Astrocyte (in vitro differentiated cells and primary cell): ENCODE results near the gene ZGPAT. TPM values are rescaled to one million over a fixed set of nuclear protein-coding genes. Genes with fewer than 3 reads are reported as not detected.

Source experiments
- DNase-seq: peaks from one replicate; pipeline ENCODE4 v3.0.0-alpha.2; 2010; ENCODE audit warnings: low read depth
- FAIRE-seq: peaks from 2 replicates; lab custom pipeline; 2011; peaks lifted over from hg19 to GRCh38; lab: Jason Lieb, UNC
- H2AFZ ChIP-seq: 2 replicates; pipeline ENCODE4 v1.6.0; 2012; ENCODE audit warnings: low read depth, low read length, inconsistent platforms
- H3K27ac ChIP-seq: 2 replicates; pipeline ENCODE4 v1.5.1; 2011; ENCODE audit warnings: low read depth, low read length, inconsistent platforms
- H3K27me3 ChIP-seq: 2 replicates; pipeline ENCODE4 v1.6.0; 2011; ENCODE audit warnings: low read length, inconsistent platforms; ENCODE audit not compliant: insufficient read depth
- H3K36me3 ChIP-seq: 2 replicates; pipeline ENCODE4 v1.5.1; 2011; ENCODE audit warnings: low read length, inconsistent platforms; ENCODE audit not compliant: insufficient read depth
- H3K4me1 ChIP-seq: 2 replicates; pipeline ENCODE4 v1.5.1; 2011; ENCODE audit warnings: low read length, inconsistent platforms; ENCODE audit not compliant: insufficient read depth
- H3K4me2 ChIP-seq: 2 replicates; pipeline ENCODE4 v1.6.0; 2012; ENCODE audit warnings: low read length, inconsistent platforms
- H3K4me3 ChIP-seq: 2 replicates; pipeline ENCODE4 v1.5.1; 2011; ENCODE audit warnings: low read depth, mild to moderate bottlenecking, low read length, inconsistent platforms; ENCODE audit not compliant: insufficient read depth
- H3K79me2 ChIP-seq: 2 replicates; pipeline ENCODE4 v1.6.0; 2012; ENCODE audit warnings: mild to moderate bottlenecking, low read length, inconsistent platforms; ENCODE audit not compliant: insufficient read depth
- H3K9ac ChIP-seq: 2 replicates; pipeline ENCODE4 v1.6.0; 2012; ENCODE audit warnings: mild to moderate bottlenecking, low read length, inconsistent platforms
- H3K9me3 ChIP-seq: 2 replicates; pipeline ENCODE4 v1.5.1; 2012; ENCODE audit warnings: low read depth, mild to moderate bottlenecking, low read length, inconsistent platforms; ENCODE audit not compliant: insufficient read depth
- H4K20me1 ChIP-seq: 2 replicates; pipeline ENCODE4 v1.6.0; 2012; ENCODE audit warnings: low read length, inconsistent platforms; ENCODE audit not compliant: insufficient read depth
- H3K27ac Mint-ChIP-seq: one replicate; pipeline ENCODE4 v1.8.0; 2021; ENCODE audit warnings: mild to moderate bottlenecking, mixed read lengths; ENCODE audit not compliant: unreplicated experiment
- H3K27me3 Mint-ChIP-seq: one replicate; pipeline ENCODE4 v1.8.0; 2021; ENCODE audit warnings: low read depth, mixed read lengths; ENCODE audit not compliant: unreplicated experiment
- H3K36me3 Mint-ChIP-seq: one replicate; pipeline ENCODE4 v1.8.0; 2021; ENCODE audit warnings: low read depth, mixed read lengths; ENCODE audit not compliant: unreplicated experiment
- H3K4me1 Mint-ChIP-seq: one replicate; pipeline ENCODE4 v1.8.0; 2021; ENCODE audit warnings: low read depth, mixed read lengths; ENCODE audit not compliant: unreplicated experiment
- H3K4me3 Mint-ChIP-seq: one replicate; pipeline ENCODE4 v1.8.0; 2021; ENCODE audit warnings: mild to moderate bottlenecking, moderate library complexity, mixed read lengths; ENCODE audit not compliant: unreplicated experiment
- H3K9me3 Mint-ChIP-seq: one replicate; pipeline ENCODE4 v1.8.0; 2021; ENCODE audit warnings: mild to moderate bottlenecking, mixed read lengths; ENCODE audit not compliant: unreplicated experiment
- CTCF ChIP-seq: IDR thresholded peaks from 2 replicates; pipeline ENCODE4 v1.5.1; 2011; ENCODE audit warnings: low read depth, mild to moderate bottlenecking, inconsistent platforms, low read length, moderate library complexity; ENCODE audit not compliant: insufficient read depth
- EZH2 ChIP-seq: IDR thresholded peaks from 2 replicates; pipeline ENCODE4 v1.6.1; 2012; ENCODE audit warnings: mild to moderate bottlenecking, low read length, inconsistent platforms; ENCODE audit not compliant: insufficient read depth
- total RNA-seq: library from RNA; stranded (reverse); gene quantifications from 2 replicates; pipeline ENCODE4 v1.2.1, GENCODE V29; 2021

ZGPAT gene
- total RNA-seq, 1 donor from 2014 or later, result 24.8 TPM

DNA sequence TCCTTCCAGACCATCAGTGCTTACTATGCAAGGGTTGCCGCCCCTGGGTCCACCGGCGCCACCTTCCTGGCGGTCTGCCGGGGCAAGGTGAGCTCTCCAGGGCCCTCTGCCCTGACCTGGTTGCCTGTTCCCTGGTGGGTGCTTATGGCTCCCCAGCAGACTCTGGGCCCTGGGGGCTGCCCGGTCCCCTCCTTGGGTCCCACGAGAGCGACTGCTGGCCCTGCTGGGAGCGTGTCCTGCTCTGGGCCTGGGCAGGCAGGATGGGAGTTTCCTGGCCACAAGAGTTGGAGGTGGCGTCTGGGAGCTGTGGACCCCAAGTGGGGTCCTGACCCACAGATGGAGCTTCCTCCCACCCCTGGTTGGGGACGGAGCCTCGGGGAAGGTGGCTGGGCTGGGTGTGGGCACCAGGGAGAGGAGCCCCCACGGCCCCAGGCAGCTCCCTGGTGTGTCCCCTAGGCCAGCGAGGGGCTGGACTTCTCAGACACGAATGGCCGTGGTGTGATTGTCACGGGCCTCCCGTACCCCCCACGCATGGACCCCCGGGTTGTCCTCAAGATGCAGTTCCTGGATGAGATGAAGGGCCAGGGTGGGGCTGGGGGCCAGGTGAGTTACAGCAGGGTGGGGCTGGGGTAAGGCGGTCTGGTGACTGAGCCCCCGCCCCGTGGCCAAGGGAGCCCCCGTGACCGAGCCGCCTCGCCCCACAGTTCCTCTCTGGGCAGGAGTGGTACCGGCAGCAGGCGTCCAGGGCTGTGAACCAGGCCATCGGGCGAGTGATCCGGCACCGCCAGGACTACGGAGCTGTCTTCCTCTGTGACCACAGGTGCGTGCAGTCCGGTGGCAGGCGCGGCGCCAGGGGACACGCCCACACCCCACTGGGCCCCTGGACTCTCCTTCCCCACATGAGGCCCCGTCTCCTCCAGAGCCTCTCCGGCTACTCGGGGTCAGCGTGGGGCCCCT, 18.5 kb upstream of the ZGPAT start:
- peaks cover 2% of the 10 kb centered on the region for H3K4me1 Mint-ChIP-seq
- Histone ChIP-seq H3K9me3 (no peaks in the 10 kb centered on the region), H2AFZ (no peak overlapping the region), H3K4me3 (no peak overlapping the region), H3K27ac (no peak overlapping the region), H3K4me1 (peaks cover 21% of the 10 kb centered on the region), H3K36me3 (no peaks in the 10 kb centered on the region), H3K4me2 (no peak overlapping the region), H3K79me2 (no peaks in the 10 kb centered on the region), H3K9ac (no peak overlapping the region), H3K27me3 (no peaks in the 10 kb centered on the region), H4K20me1 (no peaks in the 10 kb centered on the region)
- H3K27ac Mint-ChIP-seq, result no peak overlapping the region
- no peak for DNase-seq
- no peaks in the 10 kb centered on the region for H3K27me3 Mint-ChIP-seq
- H3K9me3 Mint-ChIP-seq, result no peaks in the 10 kb centered on the region
- peaks cover 3% of the 10 kb centered on the region for H3K36me3 Mint-ChIP-seq
- no peak overlapping the region for H3K4me3 Mint-ChIP-seq
- TF ChIP-seq EZH2, result no peak
- no peak for TF ChIP-seq CTCF
- no peak for FAIRE-seq

- Histone ChIP-seq H3K27ac (no peak overlapping the region), H4K20me1 (no peaks in the 10 kb centered on the region), H3K9me3 (no peaks in the 10 kb centered on the region), H3K9ac (no peak overlapping the region), H3K79me2 (no peaks in the 10 kb centered on the region), H3K27me3 (no peaks in the 10 kb centered on the region), H3K4me3 (no peak overlapping the region), H3K4me2 (no peak overlapping the region), H3K36me3 (no peaks in the 10 kb centered on the region), H2AFZ (no peak overlapping the region), H3K4me1 (peaks cover 21% of the 10 kb centered on the region)
- TF ChIP-seq EZH2 (no peak), CTCF (no peak)
- Mint-ChIP-seq H3K4me3 (no peak overlapping the region), H3K27me3 (no peaks in the 10 kb centered on the region), H3K4me1 (peaks cover 2% of the 10 kb centered on the region), H3K36me3 (peaks cover 3% of the 10 kb centered on the region), H3K9me3 (no peaks in the 10 kb centered on the region), H3K27ac (no peak overlapping the region)
- no peak for FAIRE-seq
- DNase-seq, result no peak
Measured at GRCh38 chr20:63690003-63690897, 17.6 kb upstream of the ZGPAT start.
